ENCODE data around the gene COL8A2. TPM values are rescaled to one million over a fixed set of nuclear protein-coding genes. Genes with fewer than 3 reads are reported as not detected.

COL8A2 gene
- total RNA-seq, 1 experiment from 2014 or later, result not detected

GRCh38 chr1:36097693-36098585, 27.1 kb downstream of the COL8A2 start:
- BruUV-seq (replicated peaks), result no TSS peak
- H3K27me3 Mint-ChIP-seq (ENCODE audit: insufficient read depth, unreplicated experiment), result no peaks in the 10 kb centered on the region
- H3K4me3 Mint-ChIP-seq (ENCODE audit: unreplicated experiment), result no peak overlapping the region
- no peaks in the 10 kb centered on the region for H3K4me1 Mint-ChIP-seq (ENCODE audit: insufficient read depth, unreplicated experiment)
- no peaks in the 10 kb centered on the region for H3K9me3 Mint-ChIP-seq (ENCODE audit: unreplicated experiment)
- ChIA-PET POLR2A (no interaction called here), CTCF (interaction anchor here (0.5 to 1.5 kb wide), 6 partner anchors 36 to 122 kb away, joined by 3 to 5 read pairs (median 4); no protein-coding TSS in a partner anchor)
- no peak for DNase-seq (ENCODE audit: unreplicated experiment)
- intact Hi-C loops (cut with micrococcal nuclease), result loop anchor here (2.0 kb wide), 1 partner anchor 37 kb away; no protein-coding TSS in a partner anchor
- H3K36me3 Mint-ChIP-seq (ENCODE audit: insufficient read depth, unreplicated experiment), result peaks cover 6% of the 10 kb centered on the region
- H3K27ac Mint-ChIP-seq (ENCODE audit: low read depth, unreplicated experiment), result peak overlapping the region; percentile 63
- no peak for TF ChIP-seq CTCF (IDR thresholded peaks at IDR 0.05; ENCODE audit: unreplicated experiment)

GRCh38 chr1:36096500-36097432, 28.3 kb downstream of the COL8A2 start:
- ChIA-PET CTCF (interaction anchor here (0.7 to 1.5 kb wide), 5 partner anchors 10 to 210 kb away, joined by 3 to 5 read pairs (median 3); no protein-coding TSS in a partner anchor), POLR2A (interaction anchor here (0.7 to 0.8 kb wide), 2 partner anchors 21 to 92 kb away, joined by 3 to 4 read pairs; no protein-coding TSS in a partner anchor)
- H3K36me3 Mint-ChIP-seq (ENCODE audit: insufficient read depth, unreplicated experiment), result peaks cover 9% of the 10 kb centered on the region
- no peaks in the 10 kb centered on the region for H3K4me1 Mint-ChIP-seq (ENCODE audit: insufficient read depth, unreplicated experiment)
- peak; percentile 16 for DNase-seq (ENCODE audit: unreplicated experiment)
- intact Hi-C loops (cut with micrococcal nuclease), result no loop called here
- H3K9me3 Mint-ChIP-seq (ENCODE audit: unreplicated experiment), result no peaks in the 10 kb centered on the region
- peak; percentile 25 for TF ChIP-seq CTCF (IDR thresholded peaks at IDR 0.05; ENCODE audit: unreplicated experiment)
- no peaks in the 10 kb centered on the region for H3K27me3 Mint-ChIP-seq (ENCODE audit: insufficient read depth, unreplicated experiment)
- no peak overlapping the region for H3K4me3 Mint-ChIP-seq (ENCODE audit: unreplicated experiment)
- no TSS peak for BruUV-seq (replicated peaks)
- no peak overlapping the region for H3K27ac Mint-ChIP-seq (ENCODE audit: low read depth, unreplicated experiment)

GRCh38 chr1:36095760-36096405, 29.1 kb downstream of the COL8A2 start:
- BruUV-seq (replicated peaks), result no TSS peak
- ChIA-PET CTCF (interaction anchor here (0.6 to 1.5 kb wide), 9 partner anchors 9 to 270 kb away, joined by 3 to 5 read pairs (median 3); partner anchors contain the start of gene TRAPPC3), POLR2A (interaction anchor here (0.8 to 1.5 kb wide), 4 partner anchors 22 to 92 kb away, joined by 3 to 4 read pairs (median 4); no protein-coding TSS in a partner anchor)
- no peaks in the 10 kb centered on the region for H3K9me3 Mint-ChIP-seq (ENCODE audit: unreplicated experiment)
- H3K36me3 Mint-ChIP-seq (ENCODE audit: insufficient read depth, unreplicated experiment), result peaks cover 17% of the 10 kb centered on the region
- no peak for TF ChIP-seq CTCF (IDR thresholded peaks at IDR 0.05; ENCODE audit: unreplicated experiment)
- H3K4me3 Mint-ChIP-seq (ENCODE audit: unreplicated experiment), result no peak overlapping the region
- intact Hi-C loops (cut with micrococcal nuclease), result no loop called here
- H3K27me3 Mint-ChIP-seq (ENCODE audit: insufficient read depth, unreplicated experiment), result no peaks in the 10 kb centered on the region
- no peaks in the 10 kb centered on the region for H3K4me1 Mint-ChIP-seq (ENCODE audit: insufficient read depth, unreplicated experiment)
- no peak overlapping the region for H3K27ac Mint-ChIP-seq (ENCODE audit: low read depth, unreplicated experiment)
- no peak for DNase-seq (ENCODE audit: unreplicated experiment)
